Testis (tissue), 3 donors: Measurements from ENCODE around the gene VLDLR. TPM values are rescaled to one million over a fixed set of nuclear protein-coding genes. Genes with fewer than 3 reads are reported as not detected.

Experiments
- DNase-seq: peaks from one replicate; pipeline ENCODE4 v3.0.0-alpha.2; 2019
- H3K27ac ChIP-seq, 2 donors: fragments of 200-600 bp; sonication (generic); one replicate each; pipeline ENCODE4 v1.5.1; 2019
- H3K27me3 ChIP-seq: fragments of 200-600 bp; sonication (generic); one replicate; pipeline ENCODE4 v1.5.1; 2019
- H3K36me3 ChIP-seq: fragments of 200-600 bp; sonication (generic); one replicate; pipeline ENCODE4 v1.5.1; 2017; ENCODE audit warnings: low read depth; ENCODE audit errors: missing control alignments
- H3K4me1 ChIP-seq: fragments of 200-600 bp; sonication (generic); one replicate; pipeline ENCODE4 v1.5.1; 2019
- H3K4me3 ChIP-seq, 2 donors: fragments of 200-600 bp; sonication (generic); one replicate each; pipeline ENCODE4 v1.5.1; 2017 to 2019
- H3K9me3 ChIP-seq: fragments of 200-600 bp; sonication (generic); one replicate; pipeline ENCODE4 v1.5.1; 2017
- POLR2A ChIP-seq: fragments of 450-650 bp; IDR thresholded peaks from one replicate; pipeline ENCODE4 v1.6.1; 2017; ENCODE audit warnings: antibody characterized with exemption, mild to moderate bottlenecking, moderate library complexity
- WGBS, 2 donors: methylation state at CpG; one replicate each; pipeline ENCODE4 v1.1.5; 2018; 5-methylcytosine and 5-hydroxymethylcytosine counted together
- intact Hi-C: fragments of 100-400 bp; cut with DNase I; formaldehyde crosslinking; loops from one replicate; pipeline ENCODE4 v1.15.1; 2023; ENCODE audit warnings: low total_unique reads
- polyA plus RNA-seq: library from polyadenylated mRNA; stranded (reverse); fragments of 350-450 nt; fragmentation: Illumina TruSeq; extraction: RNeasy Lipid Tissue Mini Kit (QIAGEN cat#74804); gene quantifications from one replicate; pipeline ENCODE4 v1.2.3, GENCODE V29; 2014; ENCODE audit warnings: low read depth, low replicate concordance; ENCODE audit not compliant: insufficient read depth
- total RNA-seq, 2 donors: library from RNA; depleted of rRNA; stranded (reverse); fragments of >200 nt; gene quantifications; one replicate each; pipeline ENCODE4 v1.2.3, GENCODE V29; 2016
- TF ChIP-seq, protein P1 (sequence below), 3 experiments: fragments of 450-650 bp in 2 of 3; fragments of 200-600 bp in 1 of 3; sonication (generic) in 1 of 3; IDR thresholded peaks; one replicate each; pipeline ENCODE4 v1.5.1; 2016 to 2019; ENCODE audit warnings: antibody characterized with exemption in 3 of 3, mild to moderate bottlenecking in 2 of 3, moderate library complexity in 1 of 3

The VLDLR gene
- total and polyA plus RNA-seq, 3 donors from 2014 or later = 15.6 to 30.0 (median 17.4) TPM

DNA sequence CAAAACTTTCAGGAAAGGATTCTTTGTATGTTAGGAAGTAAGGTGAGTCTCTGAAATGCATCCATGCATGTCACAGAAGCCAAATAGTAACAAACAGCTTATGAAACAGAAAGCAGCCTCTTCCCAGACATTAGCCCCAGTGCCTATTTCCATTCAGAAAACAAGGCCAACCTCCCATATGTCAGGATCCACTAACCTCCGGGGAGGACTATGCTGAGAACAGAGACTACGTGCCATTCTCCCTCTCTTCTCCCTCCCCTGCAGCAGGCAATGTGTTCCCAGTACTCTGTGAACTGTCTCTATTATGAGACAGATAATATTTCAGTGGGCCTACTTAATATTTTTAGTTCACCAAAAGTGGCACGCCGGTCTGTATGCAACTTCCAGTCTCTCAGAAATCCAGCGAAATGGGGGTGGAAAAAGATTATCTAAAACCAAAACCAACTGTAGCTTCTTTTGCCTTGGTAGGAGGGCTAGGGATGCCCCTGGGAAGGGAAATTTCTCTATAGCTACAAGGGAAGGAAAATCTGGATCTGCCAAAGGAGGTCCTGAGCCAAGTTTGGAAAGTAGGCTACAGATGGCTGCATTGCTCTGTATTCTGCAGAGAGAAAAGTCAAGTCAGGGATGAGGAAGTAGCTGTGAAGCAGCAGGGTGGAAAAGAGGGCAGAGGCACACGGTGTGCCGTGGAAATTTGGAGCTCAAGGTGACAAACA lies 42.0 kb downstream of the VLDLR start:
- 22 to 52% methylated on average over 7 of the region's 7 CpGs for WGBS, 2 donors
- peak; percentile 37 for DNase-seq

DNA sequence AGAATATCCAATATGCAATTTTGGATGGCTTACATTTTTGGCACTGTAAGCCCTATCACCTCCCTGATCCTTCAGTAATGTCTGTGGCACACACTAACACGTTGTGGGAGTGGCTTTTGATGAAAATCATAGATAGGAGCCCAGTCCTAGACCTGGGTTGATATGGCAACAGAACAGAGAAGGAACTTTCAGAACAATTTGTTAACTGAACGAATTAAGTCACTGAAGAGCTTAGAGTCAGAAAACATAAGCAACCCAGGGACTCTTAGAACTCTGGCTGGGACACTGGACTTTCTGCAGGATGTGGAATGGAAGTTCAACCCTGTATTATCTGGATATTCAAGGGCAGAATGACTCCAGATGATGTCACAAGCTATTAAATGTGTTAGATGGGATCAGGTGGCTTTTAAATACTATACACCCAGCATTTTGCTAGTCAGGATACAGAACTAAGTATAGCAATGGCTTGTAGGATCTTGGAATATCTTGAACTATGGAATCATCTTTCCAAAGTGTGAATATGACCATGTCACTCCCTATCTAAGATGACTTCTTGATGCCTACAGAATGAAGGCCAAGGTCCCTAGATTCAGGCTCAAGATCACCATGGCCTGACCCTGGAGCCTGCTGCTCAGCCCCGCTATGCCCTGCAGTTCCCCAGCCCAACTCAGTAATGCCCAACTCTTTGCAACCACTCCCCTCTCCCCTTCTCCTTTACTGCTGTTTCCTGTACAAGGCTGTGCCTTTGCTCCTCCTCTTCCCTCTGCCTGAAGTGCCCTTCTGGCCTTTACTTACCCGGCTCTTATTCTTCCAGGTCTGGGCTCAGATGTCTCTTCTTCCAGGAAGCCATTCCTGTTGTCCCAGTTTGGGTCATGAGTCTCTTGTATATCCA lies 42.8 kb downstream of the VLDLR start:
- Histone ChIP-seq H3K36me3 (no peaks in the 10 kb centered on the region), H3K27me3 (no peaks in the 10 kb centered on the region), H3K4me3 (no peak overlapping the region), H3K4me1 (peaks cover 27% of the 10 kb centered on the region), H3K27ac (peak overlapping the region in 1 of 2 donors; percentile 53), H3K9me3 (no peaks in the 10 kb centered on the region)
- intact Hi-C loops = no loop called here
- TF ChIP-seq, protein P1, sequence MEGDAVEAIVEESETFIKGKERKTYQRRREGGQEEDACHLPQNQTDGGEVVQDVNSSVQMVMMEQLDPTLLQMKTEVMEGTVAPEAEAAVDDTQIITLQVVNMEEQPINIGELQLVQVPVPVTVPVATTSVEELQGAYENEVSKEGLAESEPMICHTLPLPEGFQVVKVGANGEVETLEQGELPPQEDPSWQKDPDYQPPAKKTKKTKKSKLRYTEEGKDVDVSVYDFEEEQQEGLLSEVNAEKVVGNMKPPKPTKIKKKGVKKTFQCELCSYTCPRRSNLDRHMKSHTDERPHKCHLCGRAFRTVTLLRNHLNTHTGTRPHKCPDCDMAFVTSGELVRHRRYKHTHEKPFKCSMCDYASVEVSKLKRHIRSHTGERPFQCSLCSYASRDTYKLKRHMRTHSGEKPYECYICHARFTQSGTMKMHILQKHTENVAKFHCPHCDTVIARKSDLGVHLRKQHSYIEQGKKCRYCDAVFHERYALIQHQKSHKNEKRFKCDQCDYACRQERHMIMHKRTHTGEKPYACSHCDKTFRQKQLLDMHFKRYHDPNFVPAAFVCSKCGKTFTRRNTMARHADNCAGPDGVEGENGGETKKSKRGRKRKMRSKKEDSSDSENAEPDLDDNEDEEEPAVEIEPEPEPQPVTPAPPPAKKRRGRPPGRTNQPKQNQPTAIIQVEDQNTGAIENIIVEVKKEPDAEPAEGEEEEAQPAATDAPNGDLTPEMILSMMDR (IDR thresholded peaks at IDR 0.05) = no peak
- TF ChIP-seq POLR2A = no peak
- WGBS, 2 donors = 57 to 59% methylated on average over 4 of the region's 4 CpGs
- DNase-seq = no peak

More for the DNA sequence above, 42.0 kb downstream of the VLDLR start:
- intact Hi-C loops = no loop called here
- Histone ChIP-seq H3K36me3 (no peaks in the 10 kb centered on the region), H3K27ac (peak overlapping the region in 1 of 2 donors; percentile 53), H3K4me3 (no peak overlapping the region), H3K9me3 (no peaks in the 10 kb centered on the region), H3K27me3 (no peaks in the 10 kb centered on the region), H3K4me1 (peaks cover 27% of the 10 kb centered on the region)
- no peak for TF ChIP-seq POLR2A
- TF ChIP-seq, protein P1 (IDR thresholded peaks at IDR 0.05) = no peak

DNA sequence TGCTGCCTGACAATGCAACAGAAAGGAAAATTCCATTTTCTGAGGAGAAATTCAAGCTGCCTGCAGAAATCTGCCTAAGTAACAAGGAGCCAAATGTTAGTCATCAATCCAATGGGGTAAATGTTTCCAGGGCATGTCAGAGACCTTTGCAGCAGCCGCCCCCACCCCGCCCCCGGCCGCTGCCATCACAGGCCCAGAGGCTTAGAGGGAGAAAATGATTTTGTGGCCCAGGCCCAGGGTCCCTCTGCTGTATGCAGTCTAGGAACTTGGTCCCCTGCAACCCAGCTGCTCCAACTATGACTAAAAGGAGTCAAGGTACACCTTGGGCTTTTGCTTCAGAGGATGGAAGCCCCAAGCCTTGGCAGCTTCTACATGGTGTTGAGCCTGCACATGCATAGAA lies 45.0 kb downstream of the VLDLR start:
- no peaks in the 10 kb centered on the region for H3K27me3 ChIP-seq
- intact Hi-C loops = no loop called here
- no peaks in the 10 kb centered on the region for H3K36me3 ChIP-seq
- WGBS, 2 donors = 96 to 100% methylated on average over 4 of the region's 4 CpGs
- DNase-seq = no peak
- peaks cover 22% of the 10 kb centered on the region for H3K4me1 ChIP-seq
- no peaks in the 10 kb centered on the region for H3K9me3 ChIP-seq
- no peak overlapping the region for H3K4me3 ChIP-seq
- no peak overlapping the region for H3K27ac ChIP-seq
- TF ChIP-seq POLR2A = no peak
- TF ChIP-seq, protein P1 (IDR thresholded peaks at IDR 0.05) = no peak

DNA sequence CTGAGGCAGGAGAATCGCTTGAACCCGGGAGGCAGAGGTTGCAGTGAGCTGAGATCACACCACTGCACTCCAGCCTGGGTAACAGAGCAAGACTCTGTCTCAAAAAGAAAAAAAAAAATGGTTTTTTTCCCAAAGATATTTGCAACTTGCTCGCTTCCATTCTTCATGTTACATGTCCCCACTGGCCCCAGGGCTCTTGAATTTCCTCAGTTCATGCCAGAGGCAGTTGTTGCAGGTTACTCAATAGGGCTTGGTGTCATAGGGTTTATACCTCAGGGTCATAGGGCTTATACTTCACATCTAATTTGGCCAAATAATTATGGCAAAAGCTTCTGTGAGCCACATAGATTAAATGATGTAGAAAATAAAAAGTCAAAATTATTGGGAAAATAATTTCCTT lies 51.6 kb downstream of the VLDLR start:
- TF ChIP-seq, protein P1 (IDR thresholded peaks at IDR 0.05) = no peak
- TF ChIP-seq POLR2A = no peak
- H3K36me3 ChIP-seq = no peaks in the 10 kb centered on the region
- H3K27ac ChIP-seq = no peak overlapping the region
- H3K4me1 ChIP-seq = no peaks in the 10 kb centered on the region
- DNase-seq = no peak
- no peaks in the 10 kb centered on the region for H3K27me3 ChIP-seq
- H3K4me3 ChIP-seq = no peak overlapping the region
- H3K9me3 ChIP-seq = no peaks in the 10 kb centered on the region
- intact Hi-C loops = no loop called here
- 92 to 93% methylated on average over 3 of the region's 3 CpGs for WGBS, 2 donors
